Gastroesophageal sphincter (tissue), 3 donors: Measurements from ENCODE around the gene DHRS7.

Source experiments
- EP300 ChIP-seq: sonication (generic); formaldehyde crosslinking; IDR thresholded peaks from one replicate; pipeline ENCODE4 v1.6.1; 2017; ENCODE audit warnings: antibody characterized with exemption, mild to moderate bottlenecking
- POLR2A ChIP-seq, 2 donors: fragments of 450-650 bp; IDR thresholded peaks; one replicate each; pipeline ENCODE4 v1.6.1; 2017; ENCODE audit warnings: antibody characterized with exemption in 2 of 2, mild to moderate bottlenecking in 2 of 2, moderate library complexity in 1 of 2
- POLR2AphosphoS5 ChIP-seq: sonication (generic); formaldehyde crosslinking; IDR thresholded peaks from one replicate; pipeline ENCODE4 v1.6.1; 2017; ENCODE audit warnings: antibody characterized with exemption
- TF ChIP-seq, protein P1 (sequence below), 4 experiments: fragments of 200-600 bp in 2 of 4; fragments of 450-650 bp in 2 of 4; sonication (generic) in 1 of 4; IDR thresholded peaks; one replicate each; pipeline ENCODE4 v1.5.1; 2017 to 2019; ENCODE audit warnings: antibody characterized with exemption in 4 of 4, mild to moderate bottlenecking in 2 of 4, moderate library complexity in 2 of 4

DNA sequence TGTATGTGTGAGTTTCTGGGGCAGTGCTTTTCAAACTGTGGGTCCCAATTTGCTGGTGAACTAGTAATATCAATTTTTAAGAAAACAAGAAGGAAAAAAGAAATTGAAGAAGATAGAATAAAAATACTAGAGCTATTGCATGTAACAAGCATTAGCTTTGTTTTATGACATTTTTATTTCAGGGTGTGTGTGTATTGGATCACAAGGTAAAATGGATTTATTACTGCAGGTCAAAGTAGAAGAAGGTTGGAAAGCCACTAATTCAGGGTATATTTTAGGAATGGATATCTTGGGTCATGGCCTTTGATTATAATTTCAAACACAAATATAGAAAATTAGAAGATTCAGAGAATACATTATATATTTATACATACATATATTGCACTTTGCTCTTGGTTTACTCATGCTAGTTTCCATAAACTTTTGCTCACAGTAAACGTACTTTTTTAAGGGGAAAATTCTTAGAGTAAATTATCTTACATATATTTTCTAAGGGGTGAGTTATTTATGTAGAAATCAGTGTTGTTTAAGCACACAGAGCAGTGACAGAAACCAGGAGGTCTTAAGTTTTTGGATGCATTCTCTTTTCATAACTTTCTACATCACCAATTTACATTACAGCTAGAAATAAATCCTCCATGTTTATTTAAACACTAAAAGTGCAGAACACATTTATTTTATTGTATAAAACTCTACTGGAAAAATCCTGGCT is 49.4 kb upstream of the DHRS7 start:
- TF ChIP-seq, protein P1, sequence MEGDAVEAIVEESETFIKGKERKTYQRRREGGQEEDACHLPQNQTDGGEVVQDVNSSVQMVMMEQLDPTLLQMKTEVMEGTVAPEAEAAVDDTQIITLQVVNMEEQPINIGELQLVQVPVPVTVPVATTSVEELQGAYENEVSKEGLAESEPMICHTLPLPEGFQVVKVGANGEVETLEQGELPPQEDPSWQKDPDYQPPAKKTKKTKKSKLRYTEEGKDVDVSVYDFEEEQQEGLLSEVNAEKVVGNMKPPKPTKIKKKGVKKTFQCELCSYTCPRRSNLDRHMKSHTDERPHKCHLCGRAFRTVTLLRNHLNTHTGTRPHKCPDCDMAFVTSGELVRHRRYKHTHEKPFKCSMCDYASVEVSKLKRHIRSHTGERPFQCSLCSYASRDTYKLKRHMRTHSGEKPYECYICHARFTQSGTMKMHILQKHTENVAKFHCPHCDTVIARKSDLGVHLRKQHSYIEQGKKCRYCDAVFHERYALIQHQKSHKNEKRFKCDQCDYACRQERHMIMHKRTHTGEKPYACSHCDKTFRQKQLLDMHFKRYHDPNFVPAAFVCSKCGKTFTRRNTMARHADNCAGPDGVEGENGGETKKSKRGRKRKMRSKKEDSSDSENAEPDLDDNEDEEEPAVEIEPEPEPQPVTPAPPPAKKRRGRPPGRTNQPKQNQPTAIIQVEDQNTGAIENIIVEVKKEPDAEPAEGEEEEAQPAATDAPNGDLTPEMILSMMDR (IDR thresholded peaks at IDR 0.05) = no peak
- no peak for TF ChIP-seq POLR2AphosphoS5
- no peak for TF ChIP-seq EP300
- no peak for TF ChIP-seq POLR2A (IDR thresholded peaks at IDR 0.05)
